Brain pericyte (primary cell): ENCODE measurements around the gene SAMD1.
"Not testable (repeated sequence)": the region's sequence is repeated elsewhere in the genome, so short reads cannot be mapped to it uniquely, and the experiment has no call there.

Experiments used
- DNase-seq: peaks from one replicate; pipeline ENCODE4 v3.0.0-alpha.2; 2012; ENCODE audit warnings: low read depth, low spot score

Gene SAMD1

DNA sequence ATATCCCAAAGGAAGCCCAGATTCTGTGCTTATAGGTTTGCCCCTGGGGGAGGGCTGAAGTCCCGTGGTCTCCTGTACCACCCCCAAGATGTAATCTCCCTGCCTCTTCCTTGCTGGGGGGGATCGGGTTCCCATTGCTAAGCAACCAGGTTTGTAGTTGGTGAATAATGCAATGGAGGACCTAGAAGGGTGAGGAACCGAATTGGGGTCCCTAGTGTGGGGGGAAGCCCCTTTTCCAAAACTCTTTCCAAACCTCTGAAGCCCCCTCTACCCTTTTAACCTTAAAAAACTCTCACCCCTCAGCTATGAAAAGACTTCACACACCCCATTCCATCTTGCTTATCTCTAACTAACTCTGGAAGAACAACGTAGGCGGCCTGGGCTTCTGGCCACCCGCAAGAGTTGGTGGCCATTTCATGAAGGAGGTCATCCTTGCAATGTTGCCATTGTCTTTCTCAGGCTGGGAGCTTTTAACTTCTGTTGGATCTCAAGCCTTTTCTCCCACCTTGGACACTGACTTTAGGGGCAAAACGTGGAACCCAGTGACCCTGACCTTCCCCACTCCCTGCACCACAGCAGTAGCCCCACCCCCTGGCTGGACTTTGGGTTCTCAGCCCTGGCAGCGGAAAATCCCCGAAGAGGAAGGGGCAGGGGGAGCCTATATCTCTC lies 29.3 kb downstream of the SAMD1 start:
- no peak for DNase-seq

DNA sequence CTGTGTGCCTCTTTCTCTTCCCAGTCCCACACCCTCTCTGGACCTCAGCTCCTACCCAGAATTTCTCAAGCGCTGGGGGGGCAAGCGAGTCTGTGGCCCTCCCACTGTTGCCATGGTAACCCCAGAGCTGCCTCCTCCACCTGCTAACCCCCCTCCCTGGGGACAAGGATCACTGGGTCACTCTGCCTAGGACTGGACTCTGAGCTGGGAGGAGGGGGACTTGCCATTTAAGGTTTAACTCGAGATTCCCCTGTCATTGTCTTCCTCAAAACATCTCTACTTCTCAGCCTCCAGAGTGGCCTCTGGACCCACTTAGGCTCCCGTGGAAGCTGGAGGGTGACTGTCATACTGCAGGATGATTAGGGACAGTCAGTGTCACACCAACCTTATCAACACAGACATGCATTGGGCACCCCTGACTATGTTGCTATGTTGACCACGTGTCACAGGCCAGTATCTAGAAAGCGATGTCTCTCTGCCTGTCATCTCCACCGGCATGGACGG lies 30.8 kb downstream of the SAMD1 start:
- DNase-seq, result no peak

DNA sequence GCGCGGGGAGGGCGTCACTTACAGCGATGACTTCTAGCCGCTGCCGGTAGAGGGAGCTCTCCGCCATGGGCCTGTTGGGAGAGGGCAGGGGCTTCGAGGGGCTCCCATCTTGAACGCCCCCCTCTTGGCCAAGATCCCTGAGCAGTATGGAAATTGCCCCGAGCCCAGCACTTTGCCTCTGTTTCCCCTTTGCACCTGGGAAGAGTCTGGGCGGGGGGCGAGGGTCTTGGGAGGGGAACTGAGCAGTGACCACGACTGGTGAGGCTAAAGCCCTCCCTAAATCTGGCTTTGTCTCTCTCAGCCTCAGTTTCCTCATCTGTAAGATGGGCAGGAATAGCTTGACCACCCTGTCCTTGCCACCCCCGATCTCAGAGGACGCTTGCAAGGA lies 31.5 kb downstream of the SAMD1 start:
- DNase-seq, result no peak

- no peak for DNase-seq
Measured at GRCh38 chr19:14058182-14059092, 32.1 kb downstream of the SAMD1 start.

DNA sequence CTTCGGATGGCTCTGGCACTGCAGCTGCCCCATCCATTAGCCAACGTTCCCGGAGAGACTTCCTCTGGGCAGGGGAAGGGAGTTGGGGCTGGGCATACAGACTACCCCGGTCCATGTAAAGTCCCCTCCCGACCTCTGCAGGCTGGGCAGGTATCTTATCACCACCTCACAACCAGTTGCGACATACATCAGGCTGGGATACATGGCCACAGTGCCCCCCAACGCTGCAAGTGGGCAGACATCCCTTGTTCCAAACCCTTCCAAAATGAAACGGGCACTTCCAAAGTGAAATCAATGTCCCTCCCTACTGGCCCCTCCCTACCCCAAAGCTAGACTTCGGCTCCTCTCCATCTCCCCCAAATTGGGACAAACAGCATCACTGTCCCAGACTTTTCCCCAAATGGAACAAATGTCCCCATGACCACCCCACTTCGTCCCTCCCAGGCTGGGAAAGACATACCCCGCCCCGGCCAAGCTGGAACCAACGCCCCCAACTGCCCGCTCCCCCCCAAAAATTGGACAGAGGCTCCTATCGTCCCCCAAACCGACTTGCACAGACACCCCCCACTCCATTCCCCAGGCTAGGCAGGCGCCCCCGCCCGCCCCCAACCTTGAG lies 33.7 kb downstream of the SAMD1 start:
- DNase-seq, result no peak

- no peak for DNase-seq
Measured at GRCh38 chr19:14056069-14056666, 34.4 kb downstream of the SAMD1 start.

GRCh38 chr19:14055396-14055795 lies 35.2 kb downstream of the SAMD1 start:
- DNase-seq, result no peak

- DNase-seq, result no peak
Measured at GRCh38 chr19:14054721-14055120, 35.8 kb downstream of the SAMD1 start.

- DNase-seq, result no peak
Measured at GRCh38 chr19:14054099-14054498, 36.5 kb downstream of the SAMD1 start.

- no peak for DNase-seq
Measured at GRCh38 chr19:14053500-14053899, 37.1 kb downstream of the SAMD1 start.

GRCh38 chr19:14053032-14053431 lies 37.5 kb downstream of the SAMD1 start:
- DNase-seq, result no peak

GRCh38 chr19:14052470-14052869 lies 38.1 kb downstream of the SAMD1 start:
- DNase-seq, result no peak

GRCh38 chr19:14051980-14052379 lies 38.6 kb downstream of the SAMD1 start:
- no peak for DNase-seq

- DNase-seq, result not testable (repeated sequence)
Measured at GRCh38 chr19:14050961-14051360, 39.6 kb downstream of the SAMD1 start.

DNA sequence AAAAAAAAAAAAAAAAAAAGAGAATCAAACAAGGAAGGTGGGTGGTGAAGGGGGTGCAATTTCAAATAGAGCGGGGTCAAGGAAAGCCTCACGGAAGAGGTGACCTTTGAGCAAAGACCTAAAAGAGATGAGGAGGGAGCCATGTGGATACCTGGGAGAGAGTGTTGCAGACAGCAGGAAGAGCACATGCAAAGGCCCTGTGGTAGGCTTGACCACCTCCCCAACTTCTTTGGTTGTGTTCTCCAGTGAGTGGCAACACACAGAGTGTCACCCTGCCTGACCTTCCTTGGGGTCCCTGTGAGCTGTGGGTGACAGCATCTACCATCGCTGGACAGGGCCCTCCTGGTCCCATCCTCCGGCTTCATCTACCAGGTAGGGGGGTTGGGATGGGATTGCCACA lies 40.0 kb downstream of the SAMD1 start:
- no peak for DNase-seq

DNA sequence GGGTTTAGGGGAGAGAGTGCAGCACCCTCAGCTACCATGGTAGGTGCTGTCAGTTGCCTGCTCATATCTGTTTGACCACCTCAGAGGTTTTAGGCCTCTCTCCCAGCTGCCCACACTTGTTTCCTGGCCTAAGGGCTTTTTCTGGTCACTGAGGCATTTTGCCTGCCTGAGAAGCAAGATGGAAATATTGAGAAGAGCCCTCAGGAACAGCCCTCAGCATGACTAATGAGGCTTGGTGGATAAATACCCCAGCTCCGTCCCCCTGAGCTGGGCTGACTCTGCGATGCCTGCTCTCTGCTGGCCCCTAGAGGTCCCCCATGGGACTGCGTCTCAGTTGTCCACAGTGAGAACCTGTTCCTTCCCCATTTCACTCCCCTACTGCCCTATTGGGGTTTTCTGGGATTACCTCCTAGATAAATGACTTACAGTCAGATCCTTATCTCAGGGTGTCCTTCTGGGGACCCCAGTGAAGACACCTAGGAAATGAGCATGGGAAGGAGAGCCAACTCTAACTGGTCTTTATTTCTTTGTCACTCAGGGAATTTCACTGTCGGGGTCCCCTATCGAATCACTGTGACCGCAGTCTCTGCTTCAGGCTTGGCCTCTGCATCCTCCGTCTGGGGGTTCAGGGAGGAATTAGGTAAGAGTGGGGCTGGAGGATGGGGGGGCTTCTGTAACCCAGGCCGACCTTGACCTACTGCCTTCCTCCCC lies 42.0 kb downstream of the SAMD1 start:
- no peak for DNase-seq

DNA sequence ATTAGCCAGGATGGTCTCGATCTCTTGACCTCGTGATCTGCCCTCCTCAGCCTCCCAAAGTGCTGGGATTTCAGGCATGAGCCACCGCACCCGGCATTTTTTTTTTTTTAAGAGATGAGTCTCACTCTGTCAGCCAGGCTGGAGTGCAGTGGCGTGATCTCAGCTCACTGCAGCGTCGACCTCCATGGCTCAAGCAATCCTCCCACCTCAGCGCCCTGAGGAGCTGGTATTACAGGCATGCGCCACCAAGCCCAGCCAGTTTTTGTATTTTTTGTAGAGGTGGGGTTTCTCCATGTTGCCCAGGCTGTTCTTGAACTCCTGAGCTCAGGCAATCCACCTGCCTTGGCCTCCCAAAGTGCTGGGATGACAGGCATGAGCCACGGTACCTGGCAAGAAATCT lies 42.7 kb downstream of the SAMD1 start:
- not testable (repeated sequence) for DNase-seq

- DNase-seq, result not testable (repeated sequence)
Measured at GRCh38 chr19:14042659-14043608, 47.6 kb downstream of the SAMD1 start.

DNA sequence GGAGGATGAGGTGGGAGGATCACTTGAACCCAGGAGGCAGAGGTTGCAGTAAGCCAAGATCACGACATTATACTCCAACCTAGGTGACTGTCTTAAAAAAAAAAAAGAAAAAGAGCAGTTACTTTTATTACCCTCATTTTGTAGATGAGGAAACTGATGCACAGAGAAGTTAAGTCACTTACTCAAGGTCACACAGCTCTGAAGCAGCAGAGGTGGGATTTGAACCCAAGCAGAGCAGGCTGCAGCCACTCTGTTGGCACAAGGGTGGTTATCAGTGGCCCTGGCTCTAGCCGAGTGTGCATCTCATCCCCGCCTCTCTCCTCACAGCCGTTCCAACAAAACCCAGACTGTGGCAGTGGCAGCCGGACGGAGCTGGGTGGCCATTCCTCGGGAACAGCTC lies 51.4 kb downstream of the SAMD1 start:
- DNase-seq, result no peak
